GM18526 (cell line): ENCODE results near the gene UTP25.

Experiments
- POLR2A ChIP-seq: IDR thresholded peaks from 3 replicates; pipeline ENCODE4 v1.6.1; 2011; ENCODE audit not compliant: insufficient read length; ENCODE audit errors: extremely low read depth

UTP25 gene

DNA sequence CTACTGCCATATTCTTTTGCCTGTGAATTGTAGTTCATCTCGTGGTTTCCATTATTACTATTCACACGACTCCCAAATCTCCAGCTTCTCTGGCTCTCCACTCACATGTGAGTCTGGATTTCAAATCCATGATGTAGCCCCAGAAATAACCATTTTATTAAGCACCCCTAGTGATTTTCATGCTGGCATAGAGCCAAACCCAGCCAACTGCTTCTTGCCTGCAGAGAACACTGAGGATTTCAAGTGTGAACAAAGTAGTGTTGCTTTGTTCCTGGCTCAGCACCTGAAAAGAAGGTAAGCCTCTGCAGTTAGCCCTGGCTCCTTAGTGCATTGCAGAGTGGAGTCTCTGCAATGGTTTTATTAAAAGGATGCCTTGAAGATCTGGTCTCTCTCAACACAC is 25.9 kb downstream of the UTP25 start:
- no peak for TF ChIP-seq POLR2A

DNA sequence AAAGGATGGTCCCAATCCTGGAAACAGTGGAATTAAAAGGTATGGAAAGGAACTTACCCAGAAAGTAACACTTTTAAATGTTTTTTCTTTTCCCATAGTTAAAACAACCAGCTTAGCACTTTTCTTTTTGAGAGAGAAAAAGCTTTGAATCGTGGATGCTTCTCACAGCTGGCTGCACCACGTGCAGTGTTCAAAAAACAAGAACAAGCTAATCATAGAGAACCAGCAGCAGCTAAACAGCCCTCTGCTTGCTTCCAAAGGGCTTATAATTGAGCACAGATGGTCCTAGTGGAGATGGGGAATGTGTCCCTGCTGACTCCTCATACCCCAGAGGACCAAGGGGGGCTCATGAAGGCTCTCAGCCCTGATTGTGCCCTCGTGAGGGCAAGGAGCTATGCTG is 26.4 kb downstream of the UTP25 start:
- TF ChIP-seq POLR2A: no peak

DNA sequence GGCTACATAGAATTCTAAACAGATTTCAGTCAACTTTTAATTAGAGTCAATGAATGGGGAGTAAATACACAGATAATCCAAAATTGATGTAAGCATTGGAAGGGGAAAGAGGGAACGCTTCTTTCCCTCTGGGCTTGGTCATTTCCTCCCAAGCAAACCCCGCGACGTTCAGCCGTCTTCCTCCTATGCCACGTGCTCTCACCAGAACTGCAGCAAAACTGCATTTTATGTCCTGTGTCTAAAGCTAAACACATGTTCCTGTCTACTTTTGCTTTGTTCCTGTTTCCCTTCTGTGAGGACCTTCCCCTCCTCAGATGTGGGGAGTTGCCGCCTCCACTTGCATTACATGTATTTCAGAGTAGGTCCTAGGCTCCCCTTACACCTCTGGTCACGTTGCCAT is 27.2 kb downstream of the UTP25 start:
- no peak for TF ChIP-seq POLR2A

DNA sequence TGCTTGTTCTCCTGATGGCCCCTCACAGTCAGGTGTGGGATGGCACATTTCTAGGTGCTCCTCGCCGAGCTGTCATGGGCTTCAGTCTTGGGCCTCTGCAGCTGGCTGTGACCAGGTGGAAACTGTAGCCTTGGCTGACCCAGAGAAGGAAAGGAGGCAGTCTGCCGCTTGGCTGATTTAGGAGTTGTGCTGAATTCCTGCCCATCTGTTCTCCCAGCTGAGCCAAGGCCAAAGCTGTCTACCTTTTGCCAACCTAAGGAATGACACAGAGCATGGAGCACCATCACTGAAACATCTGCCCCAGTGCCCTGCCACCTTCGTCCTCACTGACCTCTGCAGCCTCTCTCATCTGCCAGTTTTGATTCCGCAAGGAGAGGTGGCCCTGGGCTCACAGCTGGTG is 27.9 kb downstream of the UTP25 start:
- no peak for TF ChIP-seq POLR2A

DNA sequence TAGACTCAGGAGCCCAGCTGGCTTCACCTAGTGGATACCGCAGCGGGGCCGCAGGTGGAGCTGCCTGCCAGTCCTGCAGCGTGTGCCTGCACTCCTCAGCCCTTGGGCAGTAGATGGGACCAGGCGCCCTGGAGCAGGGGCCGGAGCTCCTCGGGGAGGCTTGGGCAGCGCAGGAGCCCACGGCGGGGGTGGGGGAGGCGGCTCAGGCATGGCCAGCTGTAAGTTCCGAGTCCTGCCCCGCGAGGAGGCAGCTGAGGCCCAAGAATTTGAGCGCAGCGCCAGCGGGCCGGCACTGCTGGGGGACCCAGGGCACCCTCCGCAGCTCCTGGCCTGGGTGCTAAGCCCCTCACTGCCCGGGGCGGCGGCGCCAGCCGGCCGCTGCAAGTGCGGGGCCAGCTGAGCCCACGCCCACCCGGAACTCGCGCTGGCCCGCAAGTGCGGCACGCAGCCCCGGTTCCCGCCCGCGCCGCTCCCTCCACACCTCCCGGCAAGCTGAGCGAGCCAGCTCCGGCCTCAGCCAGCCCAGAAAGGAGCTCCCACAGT is 30.9 kb downstream of the UTP25 start:
- no peak for TF ChIP-seq POLR2A

DNA sequence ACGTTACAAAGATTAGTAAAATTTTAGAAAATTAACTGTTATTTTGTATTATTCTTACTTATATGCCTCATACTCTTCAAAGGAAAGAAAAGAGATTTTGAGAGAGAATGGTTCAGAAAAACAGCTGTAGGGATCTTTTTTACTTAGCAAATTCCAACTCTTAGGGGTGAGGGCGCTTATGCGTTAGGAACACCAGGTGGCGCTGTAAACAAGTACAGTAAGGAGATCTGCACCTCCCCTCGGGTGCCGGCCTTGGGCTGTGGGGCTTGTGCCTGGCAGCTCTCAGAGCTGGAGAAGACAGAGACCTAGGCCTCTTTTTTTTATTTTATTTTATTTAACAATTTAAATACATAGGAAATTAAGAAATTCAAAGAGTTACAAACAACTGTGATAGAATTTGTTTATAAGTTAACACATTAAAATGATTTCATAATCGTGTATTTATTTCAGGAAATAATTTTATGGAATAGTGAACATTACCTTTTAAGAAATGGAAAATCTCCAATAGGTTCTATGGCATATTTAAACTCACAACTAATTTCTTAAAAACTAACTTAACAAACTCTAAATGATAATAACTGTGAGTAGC is 32.6 kb downstream of the UTP25 start:
- no peak for TF ChIP-seq POLR2A

DNA sequence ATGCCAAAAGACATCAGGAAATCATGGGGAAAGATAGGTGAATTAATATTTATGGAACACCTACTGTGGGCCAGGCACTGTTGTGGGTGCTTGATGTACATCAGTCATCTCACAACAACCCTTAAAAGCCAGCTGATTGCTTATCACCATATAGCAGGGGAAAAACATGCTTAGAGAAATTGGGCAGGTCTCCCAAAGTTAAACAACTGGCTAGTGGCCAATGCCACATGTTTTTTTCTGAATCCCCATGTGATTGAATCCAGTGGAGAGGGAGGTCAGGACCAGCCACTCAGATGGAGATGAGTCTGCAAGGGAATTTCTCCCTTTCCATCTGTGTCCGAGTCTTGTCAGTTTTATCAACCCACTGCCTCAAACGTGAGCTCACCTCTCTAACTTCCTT is 33.5 kb downstream of the UTP25 start:
- no peak for TF ChIP-seq POLR2A

DNA sequence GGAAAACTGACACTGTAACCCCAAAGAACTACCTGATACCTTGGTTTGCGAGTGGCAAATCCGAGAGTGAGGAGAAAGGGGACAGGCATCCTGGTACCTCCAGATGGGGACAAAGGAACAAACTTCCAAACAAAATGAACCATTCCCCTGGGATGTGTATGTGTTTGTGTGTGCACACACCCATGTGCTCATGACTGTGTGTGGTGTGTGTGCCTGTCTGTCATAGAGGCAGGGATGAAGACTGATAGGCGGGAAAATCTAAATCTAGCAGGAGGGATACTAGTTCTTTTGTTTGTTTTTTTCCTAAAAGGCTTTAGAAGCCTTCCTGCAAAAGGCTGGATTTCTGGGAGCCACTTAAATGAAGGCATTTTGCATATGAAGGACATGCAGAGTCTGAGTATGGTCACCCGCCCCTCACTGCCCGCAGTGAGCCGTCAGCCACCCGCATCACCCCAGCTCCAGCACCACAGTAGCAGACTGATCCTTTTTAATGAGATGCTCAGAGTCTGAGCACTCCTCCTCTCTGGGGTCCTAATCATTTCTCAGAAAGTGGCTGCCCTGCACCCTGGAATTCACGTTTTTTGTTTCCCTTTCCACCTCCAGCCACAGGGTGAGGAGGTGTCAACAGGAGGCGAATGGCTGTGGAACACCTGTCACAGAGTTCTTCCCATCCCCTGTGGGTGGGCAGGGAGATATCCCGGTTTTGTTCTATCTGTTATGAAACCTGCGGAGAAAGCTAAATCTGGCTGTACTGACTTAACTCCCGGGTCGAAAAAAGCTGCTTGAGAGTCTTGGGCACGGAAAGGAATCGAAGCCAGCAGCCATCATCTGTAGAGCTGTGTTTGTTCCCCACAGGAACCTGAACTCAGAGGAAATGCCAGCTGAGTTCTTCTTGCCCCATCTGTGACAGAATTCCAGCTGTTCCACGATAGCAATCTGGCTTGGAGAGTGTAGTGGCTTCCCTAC is 34.9 kb downstream of the UTP25 start:
- TF ChIP-seq POLR2A: no peak

DNA sequence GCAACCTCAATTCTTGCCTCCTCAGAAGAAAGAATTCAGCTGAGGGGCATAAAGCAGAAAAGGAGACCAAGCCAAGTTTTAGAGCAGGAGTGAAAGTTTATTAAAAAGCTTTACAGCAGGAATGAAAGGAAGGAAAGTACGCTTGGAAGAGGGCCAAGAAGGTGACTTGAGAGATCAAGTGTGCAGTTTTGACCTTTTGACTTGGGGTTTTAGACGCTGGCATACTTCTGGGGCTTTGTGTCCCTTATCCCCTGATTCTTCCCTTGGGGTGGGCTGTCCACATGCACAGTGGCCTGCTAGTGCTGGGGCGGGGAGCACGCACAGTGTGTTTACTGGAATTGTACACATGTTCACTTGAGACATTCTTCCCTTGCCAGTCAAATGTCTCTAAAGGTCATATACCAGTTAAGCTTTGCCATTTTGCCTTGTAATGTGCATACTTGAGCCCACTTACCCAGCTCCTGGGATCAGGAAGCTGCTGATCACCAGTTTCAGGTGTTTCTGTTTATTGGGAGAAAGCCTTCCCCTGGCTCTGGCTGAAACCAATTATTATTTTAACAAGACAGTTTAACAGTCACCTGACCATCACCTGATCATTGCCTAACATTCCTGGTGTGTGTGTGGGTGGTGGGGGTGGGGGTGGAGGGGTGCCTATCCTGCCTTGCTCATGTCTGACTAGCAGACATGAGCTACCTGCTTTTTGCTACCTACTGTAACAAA is 36.2 kb downstream of the UTP25 start:
- TF ChIP-seq POLR2A: no peak

DNA sequence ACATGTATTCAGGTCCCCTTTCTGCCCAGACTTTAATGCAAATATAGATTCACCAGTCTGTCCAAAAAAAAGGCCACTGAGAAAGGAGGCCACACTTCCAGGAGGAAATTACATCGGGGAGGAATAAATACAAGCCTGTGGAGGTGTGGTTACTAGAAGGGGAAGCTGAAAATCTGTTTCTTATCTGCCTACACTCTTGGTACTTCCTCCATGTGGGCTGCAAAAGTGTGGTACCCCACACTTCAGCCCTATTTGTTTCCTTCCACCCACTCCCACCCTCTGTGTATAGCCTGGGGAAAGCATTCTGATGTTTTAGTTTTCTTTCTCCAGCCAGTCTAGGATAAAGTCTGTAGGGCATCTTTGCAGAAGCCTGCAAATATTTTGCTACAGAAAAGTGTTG is 38.4 kb downstream of the UTP25 start:
- TF ChIP-seq POLR2A: no peak

DNA sequence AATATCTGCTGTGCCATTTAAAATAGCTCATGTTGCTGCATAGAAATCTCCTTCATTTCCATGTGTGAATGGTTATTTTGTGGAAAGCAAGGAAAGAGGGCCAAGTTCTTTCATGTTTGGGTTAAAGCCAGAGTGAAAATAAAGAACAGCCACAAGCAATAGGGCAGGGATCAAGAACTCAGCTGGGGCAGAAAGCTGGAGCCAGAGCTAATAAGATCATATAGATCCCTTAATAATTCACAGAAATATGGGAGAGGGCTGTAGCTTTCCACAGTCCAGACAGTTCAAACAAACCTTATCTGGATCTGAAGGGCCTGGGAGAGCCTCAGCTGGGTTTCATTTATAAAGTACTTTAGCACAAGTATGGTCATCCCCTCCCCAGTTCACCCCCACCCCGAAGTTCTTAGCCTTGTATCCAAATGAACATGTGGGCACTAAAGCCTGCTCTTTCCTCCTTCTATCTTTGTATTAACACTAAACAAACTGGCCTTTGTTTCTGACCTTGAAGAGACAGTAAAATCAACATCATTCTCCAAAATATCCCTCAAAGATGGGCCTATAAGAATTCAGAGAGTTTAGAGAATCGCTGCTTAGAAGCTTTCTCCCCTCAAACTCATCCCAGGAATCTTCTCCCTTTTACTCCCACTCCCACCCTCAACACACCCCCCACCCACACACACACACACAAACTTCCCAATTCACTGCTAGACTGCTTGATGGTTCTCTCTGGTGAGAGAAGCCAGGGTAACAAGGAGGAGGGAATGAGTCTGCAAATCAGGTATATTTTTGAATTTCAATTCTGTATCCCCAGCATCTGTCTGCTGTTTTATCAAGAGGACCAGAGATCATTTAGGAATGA is 41.7 kb downstream of the UTP25 start:
- TF ChIP-seq POLR2A: no peak

DNA sequence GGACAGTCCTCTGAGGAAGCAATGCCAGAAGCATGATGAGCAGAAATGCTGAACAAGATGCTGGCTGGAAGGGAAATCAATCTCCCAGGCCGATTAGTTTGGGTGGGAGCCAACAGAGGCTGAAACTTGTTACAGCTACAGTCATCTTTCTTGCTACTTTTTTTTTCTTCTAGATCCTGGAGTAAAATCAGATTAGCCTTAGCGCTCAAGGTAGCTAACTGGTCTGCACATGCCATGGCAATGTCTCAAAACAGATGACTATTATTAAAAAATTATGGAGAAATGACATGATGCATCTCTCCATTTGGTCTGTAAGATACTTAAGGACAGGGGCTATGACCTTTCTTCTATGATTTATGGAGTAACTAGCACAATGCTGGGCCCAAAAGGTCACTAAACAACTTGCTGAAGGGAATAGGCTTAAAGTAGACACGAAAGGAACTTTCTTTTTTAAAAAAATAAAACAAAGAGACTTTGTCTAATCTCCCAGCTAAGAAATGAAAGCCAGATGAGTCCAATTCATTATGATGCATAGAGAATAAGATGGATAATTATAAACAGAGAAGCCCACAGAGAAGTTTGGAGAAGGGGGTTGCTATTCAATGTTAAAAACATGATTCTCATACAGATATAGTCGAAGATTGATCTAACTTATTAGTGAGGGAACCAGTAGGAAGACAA is 42.5 kb downstream of the UTP25 start:
- TF ChIP-seq POLR2A: no peak

DNA sequence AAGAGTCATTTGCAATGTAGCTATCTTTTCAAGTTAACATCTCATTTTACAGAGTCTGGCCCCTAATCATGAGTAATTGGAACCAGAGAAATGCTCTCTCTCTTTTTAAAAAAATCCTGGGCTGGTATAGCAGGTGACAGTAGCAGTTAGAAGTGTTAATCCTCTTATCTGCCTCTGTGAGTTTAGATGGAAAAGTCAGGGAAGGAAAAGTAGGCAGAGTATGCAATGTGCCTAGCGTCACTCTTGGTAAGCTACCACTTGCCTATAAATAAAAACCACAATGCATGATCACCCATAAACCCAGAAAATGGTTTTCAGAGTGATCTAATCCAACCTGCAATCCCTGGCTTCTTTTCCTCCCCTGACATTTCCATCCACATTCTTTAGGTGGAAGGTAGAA is 43.2 kb downstream of the UTP25 start:
- no peak for TF ChIP-seq POLR2A

DNA sequence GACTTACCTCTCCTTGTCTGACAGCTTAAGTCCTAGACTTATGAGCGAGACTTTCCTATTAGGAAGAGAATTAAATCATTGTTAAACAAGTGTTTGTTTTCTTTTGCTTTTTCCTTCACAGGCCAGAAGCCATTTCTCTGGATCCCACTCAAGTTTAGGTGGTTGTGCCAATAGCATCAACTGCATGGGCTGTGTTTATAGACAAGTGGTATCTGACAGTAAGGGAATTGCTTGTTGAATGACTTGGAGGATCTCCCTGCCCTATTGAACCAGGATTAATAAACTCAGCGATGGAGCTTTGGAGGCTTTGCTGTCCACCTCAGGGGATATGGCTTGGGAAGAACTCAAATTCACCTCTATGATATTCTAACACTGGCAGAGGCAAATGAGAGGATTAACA is 43.7 kb downstream of the UTP25 start:
- TF ChIP-seq POLR2A: no peak
